ENCODE results near the gene MT4. TPM values are rescaled to one million over a fixed set of nuclear protein-coding genes. Genes with fewer than 3 reads are reported as not detected.
"Not testable (repeated sequence)": the region's sequence is repeated elsewhere in the genome, so short reads cannot be mapped to it uniquely, and the experiment has no call there.

The MT4 gene
- total RNA-seq, 4 donors from 2014 or later = not detected

DNA sequence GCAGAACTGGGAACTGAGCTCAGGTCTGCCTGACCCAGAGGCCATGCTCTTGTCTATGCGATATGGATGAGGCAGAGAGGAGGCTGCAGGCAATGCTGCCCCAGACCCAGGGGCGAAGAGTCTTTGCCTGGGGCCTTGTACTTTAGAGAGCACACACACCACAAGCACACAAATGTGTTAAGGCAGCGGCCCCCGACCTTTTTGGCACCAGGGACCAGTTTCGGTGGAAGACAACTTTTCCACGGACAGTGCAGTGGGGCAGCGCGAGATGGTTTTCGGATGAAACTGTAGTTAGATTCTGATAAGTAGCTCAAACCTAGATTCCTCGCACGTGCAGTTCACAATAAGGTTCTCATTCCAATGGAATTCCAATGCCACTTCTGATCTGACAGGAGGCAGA is 6.7 kb downstream of the MT4 start:
- H3K4me3 ChIP-seq = no peak overlapping the region
- intact Hi-C loops (cut with DNase I; ENCODE audit: low total_unique reads) = loop anchor here (10.0 kb wide), 1 partner anchor 133 kb away; no protein-coding TSS in a partner anchor
- TF ChIP-seq POLR2A (IDR thresholded peaks at IDR 0.05) = no peak
- TF ChIP-seq, protein P1, sequence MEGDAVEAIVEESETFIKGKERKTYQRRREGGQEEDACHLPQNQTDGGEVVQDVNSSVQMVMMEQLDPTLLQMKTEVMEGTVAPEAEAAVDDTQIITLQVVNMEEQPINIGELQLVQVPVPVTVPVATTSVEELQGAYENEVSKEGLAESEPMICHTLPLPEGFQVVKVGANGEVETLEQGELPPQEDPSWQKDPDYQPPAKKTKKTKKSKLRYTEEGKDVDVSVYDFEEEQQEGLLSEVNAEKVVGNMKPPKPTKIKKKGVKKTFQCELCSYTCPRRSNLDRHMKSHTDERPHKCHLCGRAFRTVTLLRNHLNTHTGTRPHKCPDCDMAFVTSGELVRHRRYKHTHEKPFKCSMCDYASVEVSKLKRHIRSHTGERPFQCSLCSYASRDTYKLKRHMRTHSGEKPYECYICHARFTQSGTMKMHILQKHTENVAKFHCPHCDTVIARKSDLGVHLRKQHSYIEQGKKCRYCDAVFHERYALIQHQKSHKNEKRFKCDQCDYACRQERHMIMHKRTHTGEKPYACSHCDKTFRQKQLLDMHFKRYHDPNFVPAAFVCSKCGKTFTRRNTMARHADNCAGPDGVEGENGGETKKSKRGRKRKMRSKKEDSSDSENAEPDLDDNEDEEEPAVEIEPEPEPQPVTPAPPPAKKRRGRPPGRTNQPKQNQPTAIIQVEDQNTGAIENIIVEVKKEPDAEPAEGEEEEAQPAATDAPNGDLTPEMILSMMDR (IDR thresholded peaks at IDR 0.05) = no peak
- no peaks in the 10 kb centered on the region for H3K27me3 ChIP-seq
- H3K4me1 ChIP-seq = no peaks in the 10 kb centered on the region
- no peak for DNase-seq
- H3K36me3 ChIP-seq = no peaks in the 10 kb centered on the region
- H3K9me3 ChIP-seq = no peaks in the 10 kb centered on the region
- no peak overlapping the region for H3K27ac ChIP-seq

DNA sequence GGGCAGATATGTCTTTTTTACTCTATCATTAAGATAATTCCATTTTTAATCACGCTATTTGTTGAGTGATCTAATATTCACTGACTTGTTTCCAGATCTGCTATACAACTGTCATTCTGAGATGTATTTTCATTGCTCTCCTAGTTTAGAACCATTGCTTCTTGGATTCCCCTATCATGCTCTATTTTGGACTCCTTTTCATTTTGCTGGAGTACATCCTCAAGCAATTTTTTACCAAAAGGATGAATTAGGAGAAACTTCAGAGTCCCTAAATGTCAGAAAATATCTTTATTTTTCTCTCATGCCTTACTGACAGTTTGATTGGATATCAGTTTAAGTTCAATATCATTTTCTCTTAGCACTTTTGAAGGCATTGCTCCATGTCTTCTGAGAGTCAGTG is 9.8 kb downstream of the MT4 start:
- no peak overlapping the region for H3K27ac ChIP-seq
- no peak for DNase-seq
- H3K27me3 ChIP-seq = no peaks in the 10 kb centered on the region
- H3K4me3 ChIP-seq = no peak overlapping the region
- H3K4me1 ChIP-seq = no peaks in the 10 kb centered on the region
- no peaks in the 10 kb centered on the region for H3K9me3 ChIP-seq
- no peaks in the 10 kb centered on the region for H3K36me3 ChIP-seq
- intact Hi-C loops (cut with DNase I; ENCODE audit: low total_unique reads) = loop anchor here (10.0 kb wide), 1 partner anchor 130 kb away; no protein-coding TSS in a partner anchor
- TF ChIP-seq POLR2A (IDR thresholded peaks at IDR 0.05) = no peak

DNA sequence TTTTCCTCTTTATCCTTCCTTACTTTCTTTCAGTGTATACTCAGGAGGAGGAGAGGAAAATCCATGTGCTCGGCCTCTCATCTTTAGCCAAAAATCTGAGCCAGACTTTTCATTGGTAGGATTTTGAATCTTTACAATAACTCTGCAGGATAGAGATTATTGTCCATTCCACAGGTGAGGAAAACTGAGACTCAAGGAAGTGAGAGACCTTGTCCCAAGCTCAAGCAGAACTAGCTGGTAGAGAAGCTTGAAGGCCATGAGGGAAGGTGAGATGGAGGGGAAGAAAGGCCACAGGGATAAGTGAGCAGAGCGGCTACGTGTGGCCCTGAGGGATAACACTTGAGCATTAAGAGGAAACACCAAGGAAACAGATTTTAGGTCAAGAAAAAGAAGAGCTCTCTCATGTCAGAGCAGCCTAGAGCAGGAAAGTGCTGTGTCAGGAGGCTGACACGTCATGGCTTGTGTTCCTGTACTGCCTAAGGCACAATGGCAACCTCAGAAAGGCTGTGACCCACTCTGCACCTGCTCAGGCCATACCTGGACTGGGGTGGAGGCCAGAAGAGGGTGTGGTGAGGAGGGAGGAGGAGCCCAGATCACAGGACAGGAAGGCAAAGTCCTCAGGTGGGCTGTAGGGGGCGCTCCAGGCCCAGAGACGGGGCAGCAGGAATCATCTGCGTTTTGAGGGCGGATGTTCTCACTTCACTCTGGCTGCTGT is 11.9 kb downstream of the MT4 start:
- H3K4me1 ChIP-seq = no peaks in the 10 kb centered on the region
- no peak overlapping the region for H3K4me3 ChIP-seq
- peak; percentile 53 to 69 for DNase-seq
- no peaks in the 10 kb centered on the region for H3K9me3 ChIP-seq
- H3K27me3 ChIP-seq = no peaks in the 10 kb centered on the region
- no peaks in the 10 kb centered on the region for H3K36me3 ChIP-seq
- H3K27ac ChIP-seq = no peak overlapping the region
- intact Hi-C loops (cut with DNase I; ENCODE audit: low total_unique reads) = loop anchor here (10.0 kb wide), 1 partner anchor 128 kb away; no protein-coding TSS in a partner anchor
- TF ChIP-seq, protein P1 (IDR thresholded peaks at IDR 0.05) = peak; percentile 52 to 72 (median 66)
- TF ChIP-seq POLR2A (IDR thresholded peaks at IDR 0.05) = no peak

DNA sequence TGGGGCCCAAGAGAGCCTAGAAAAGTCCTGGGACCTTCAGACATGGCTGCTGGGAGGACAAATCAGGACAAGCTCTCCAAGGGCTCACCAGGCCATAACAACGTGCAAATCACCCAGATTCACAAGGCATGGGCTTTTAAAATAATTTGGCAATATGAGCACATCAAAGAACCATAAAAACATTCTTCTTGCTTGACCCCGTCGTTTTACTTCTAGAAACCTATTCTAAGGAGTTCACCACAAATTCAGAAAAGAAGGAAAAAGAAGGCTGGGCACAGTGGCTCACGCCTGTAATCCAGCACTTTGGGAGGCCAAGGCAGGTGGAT is 12.4 kb downstream of the MT4 start:
- Histone ChIP-seq H3K4me3 (no peak overlapping the region), H3K27me3 (no peaks in the 10 kb centered on the region), H3K27ac (no peak overlapping the region), H3K4me1 (no peaks in the 10 kb centered on the region), H3K9me3 (no peaks in the 10 kb centered on the region), H3K36me3 (no peaks in the 10 kb centered on the region)
- no peak for DNase-seq
- intact Hi-C loops (cut with DNase I; ENCODE audit: low total_unique reads) = loop anchor here (10.0 kb wide), 1 partner anchor 128 kb away; no protein-coding TSS in a partner anchor
- TF ChIP-seq, protein P1 (IDR thresholded peaks at IDR 0.05) = no peak
- TF ChIP-seq POLR2A (IDR thresholded peaks at IDR 0.05) = no peak

DNA sequence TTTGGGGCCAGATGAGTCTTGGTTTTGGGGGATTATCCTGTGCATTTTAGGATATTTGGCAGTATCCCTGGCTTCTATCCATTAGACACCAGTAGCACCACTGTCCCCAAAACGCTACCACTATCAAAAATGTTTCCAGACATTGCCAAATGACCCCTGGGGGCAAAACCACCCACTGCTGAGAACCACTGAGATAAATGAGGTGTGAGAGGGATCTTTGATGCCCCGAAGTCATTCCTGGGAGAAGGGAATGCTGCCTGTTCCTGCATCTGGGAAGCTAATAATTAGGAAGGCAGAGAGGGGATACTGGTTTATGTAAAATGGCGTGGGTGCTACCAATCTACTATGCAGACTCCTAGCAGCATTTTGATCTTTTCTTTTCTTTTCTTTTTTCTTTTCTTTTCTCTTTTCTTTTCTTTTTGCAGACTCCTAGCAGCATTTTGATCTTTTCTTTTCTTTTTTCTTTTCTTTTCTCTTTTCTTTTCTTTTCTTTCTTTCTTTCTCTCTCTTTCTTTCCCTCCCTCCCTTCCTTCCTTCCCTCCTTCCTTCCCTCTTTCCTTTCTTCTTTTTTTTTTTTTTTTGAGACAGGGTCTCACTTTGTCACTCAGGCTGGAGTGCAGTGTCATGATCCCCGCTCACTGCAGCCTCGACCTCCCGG is 15.6 kb downstream of the MT4 start:
- no peak for TF ChIP-seq POLR2A (IDR thresholded peaks at IDR 0.05)
- TF ChIP-seq, protein P1 (IDR thresholded peaks at IDR 0.05) = no peak
- no peak overlapping the region for H3K4me3 ChIP-seq
- H3K36me3 ChIP-seq = no peaks in the 10 kb centered on the region
- H3K4me1 ChIP-seq = no peaks in the 10 kb centered on the region
- no peaks in the 10 kb centered on the region for H3K27me3 ChIP-seq
- H3K27ac ChIP-seq = no peak overlapping the region
- intact Hi-C loops (cut with DNase I; ENCODE audit: low total_unique reads) = no loop called here
- no peak for DNase-seq
- no peaks in the 10 kb centered on the region for H3K9me3 ChIP-seq

DNA sequence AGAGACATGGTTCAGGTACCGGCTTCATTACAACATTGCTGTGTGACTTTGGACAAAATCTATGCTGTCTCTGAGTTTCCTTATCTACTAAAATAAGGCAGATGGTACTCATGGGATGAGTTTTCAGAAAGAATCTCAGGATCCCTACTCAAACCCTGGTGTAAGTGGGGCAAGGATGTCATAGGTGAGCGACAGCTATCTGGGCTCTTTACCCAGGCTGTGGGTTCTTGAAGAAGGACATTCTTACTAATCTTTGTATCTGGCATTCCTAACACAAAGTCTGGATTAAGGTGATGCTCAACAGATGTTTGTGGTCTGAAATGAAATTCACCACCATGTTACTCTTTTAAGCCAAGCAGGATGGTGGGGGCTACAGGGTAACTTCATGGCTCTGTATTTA is 18.0 kb downstream of the MT4 start:
- H3K4me3 ChIP-seq; intact Hi-C loops (cut with DNase I; ENCODE audit: low total_unique reads); H3K27me3 ChIP-seq; H3K4me1 ChIP-seq; H3K9me3 ChIP-seq; DNase-seq; H3K36me3 ChIP-seq; H3K27ac ChIP-seq: not testable (repeated sequence)

Data from uterus (tissue), 4 donors.